Uterus (tissue), 2 donors: Measurements from ENCODE around the gene HCFC2.

ENCODE experiments used
- POLR2A ChIP-seq, 2 donors: fragments of 450-650 bp; IDR thresholded peaks; one replicate each; pipeline ENCODE4 v1.6.1; 2016; ENCODE audit warnings: antibody characterized with exemption in 2 of 2, mild to moderate bottlenecking in 1 of 2, moderate library complexity in 1 of 2
- TF ChIP-seq, protein P1 (sequence below), 4 experiments: fragments of 200-600 bp in 2 of 4; fragments of 450-650 bp in 2 of 4; sonication (generic) in 2 of 4; IDR thresholded peaks; one replicate each; pipeline ENCODE4 v1.5.1; 2016 to 2019; ENCODE audit warnings: antibody characterized with exemption in 4 of 4, mild to moderate bottlenecking in 2 of 4, moderate library complexity in 1 of 4

GRCh38 chr12:104154286-104154685 is 90.0 kb downstream of the HCFC2 start:
- TF ChIP-seq, protein P1, sequence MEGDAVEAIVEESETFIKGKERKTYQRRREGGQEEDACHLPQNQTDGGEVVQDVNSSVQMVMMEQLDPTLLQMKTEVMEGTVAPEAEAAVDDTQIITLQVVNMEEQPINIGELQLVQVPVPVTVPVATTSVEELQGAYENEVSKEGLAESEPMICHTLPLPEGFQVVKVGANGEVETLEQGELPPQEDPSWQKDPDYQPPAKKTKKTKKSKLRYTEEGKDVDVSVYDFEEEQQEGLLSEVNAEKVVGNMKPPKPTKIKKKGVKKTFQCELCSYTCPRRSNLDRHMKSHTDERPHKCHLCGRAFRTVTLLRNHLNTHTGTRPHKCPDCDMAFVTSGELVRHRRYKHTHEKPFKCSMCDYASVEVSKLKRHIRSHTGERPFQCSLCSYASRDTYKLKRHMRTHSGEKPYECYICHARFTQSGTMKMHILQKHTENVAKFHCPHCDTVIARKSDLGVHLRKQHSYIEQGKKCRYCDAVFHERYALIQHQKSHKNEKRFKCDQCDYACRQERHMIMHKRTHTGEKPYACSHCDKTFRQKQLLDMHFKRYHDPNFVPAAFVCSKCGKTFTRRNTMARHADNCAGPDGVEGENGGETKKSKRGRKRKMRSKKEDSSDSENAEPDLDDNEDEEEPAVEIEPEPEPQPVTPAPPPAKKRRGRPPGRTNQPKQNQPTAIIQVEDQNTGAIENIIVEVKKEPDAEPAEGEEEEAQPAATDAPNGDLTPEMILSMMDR (IDR thresholded peaks at IDR 0.05) = no peak
- no peak for TF ChIP-seq POLR2A (IDR thresholded peaks at IDR 0.05)
